ENCODE measurements around the gene RABGEF1.
"Not testable (repeated sequence)": the region's sequence is repeated elsewhere in the genome, so short reads cannot be mapped to it uniquely, and the experiment has no call there.

The RABGEF1 gene

GRCh38 chr7:66740302-66740979 lies at the start of gene RABGEF1:
Gene RABGEF1, plus strand, starts transcription at chr7:66740733. Its CDS starts 31,167 bp downstream, at chr7:66771900.
- H3K27ac Mint-ChIP-seq, result peak within 1 kb of the TSS; percentile 84
- peak; percentile 99 for DNase-seq
- H3K9me3 Mint-ChIP-seq, result peaks cover 10% of the 10 kb centered on the region
- peaks cover 50% of the 10 kb centered on the region for H3K4me1 Mint-ChIP-seq
- peak; percentile 96 for ATAC-seq
- H3K4me3 Mint-ChIP-seq, result peak within 1 kb of the TSS; percentile 94
- no peaks in the 10 kb centered on the region for H3K27me3 Mint-ChIP-seq
- H3K36me3 Mint-ChIP-seq (ENCODE audit: low read depth), result peaks cover 10% of the 10 kb centered on the region

GRCh38 chr7:66693331-66693730 lies 47.2 kb upstream of the RABGEF1 start:
- Mint-ChIP-seq H3K9me3 (no peaks in the 10 kb centered on the region), H3K4me1 (no peaks in the 10 kb centered on the region), H3K4me3 (no peak overlapping the region), H3K27ac (no peak overlapping the region), H3K27me3 (no peaks in the 10 kb centered on the region), H3K36me3 (ENCODE audit: low read depth) (peaks cover 2% of the 10 kb centered on the region)
- no peak for ATAC-seq
- no peak for DNase-seq

- no peak overlapping the region for H3K4me3 Mint-ChIP-seq
- H3K27ac Mint-ChIP-seq, result no peak overlapping the region
- H3K9me3 Mint-ChIP-seq, result no peaks in the 10 kb centered on the region
- H3K27me3 Mint-ChIP-seq, result no peaks in the 10 kb centered on the region
- no peak for DNase-seq
- H3K4me1 Mint-ChIP-seq, result no peaks in the 10 kb centered on the region
- no peak for ATAC-seq
- H3K36me3 Mint-ChIP-seq (ENCODE audit: low read depth), result no peaks in the 10 kb centered on the region
These were observed 46.2 kb upstream of the RABGEF1 start for GRCh38 chr7:66694286-66694685.

GRCh38 chr7:66695417-66695816 lies 45.1 kb upstream of the RABGEF1 start:
- not testable (repeated sequence) for H3K36me3 Mint-ChIP-seq (ENCODE audit: low read depth); H3K27ac Mint-ChIP-seq; H3K27me3 Mint-ChIP-seq; H3K4me3 Mint-ChIP-seq; DNase-seq; H3K9me3 Mint-ChIP-seq; H3K4me1 Mint-ChIP-seq; ATAC-seq

- not testable (repeated sequence) for H3K4me1 Mint-ChIP-seq; H3K36me3 Mint-ChIP-seq (ENCODE audit: low read depth); H3K27ac Mint-ChIP-seq; H3K27me3 Mint-ChIP-seq; DNase-seq; ATAC-seq; H3K4me3 Mint-ChIP-seq; H3K9me3 Mint-ChIP-seq
These were observed 44.4 kb upstream of the RABGEF1 start for GRCh38 chr7:66696134-66696533.

GRCh38 chr7:66696774-66697191 lies 43.8 kb upstream of the RABGEF1 start:
- DNase-seq (no peak), ATAC-seq (no peak)
- Mint-ChIP-seq H3K27me3 (no peaks in the 10 kb centered on the region), H3K36me3 (ENCODE audit: low read depth) (no peaks in the 10 kb centered on the region), H3K27ac (no peak overlapping the region), H3K4me1 (no peaks in the 10 kb centered on the region), H3K9me3 (no peaks in the 10 kb centered on the region), H3K4me3 (no peak overlapping the region)

- Mint-ChIP-seq H3K36me3 (ENCODE audit: low read depth) (no peaks in the 10 kb centered on the region), H3K27ac (no peak overlapping the region), H3K9me3 (no peaks in the 10 kb centered on the region), H3K27me3 (no peaks in the 10 kb centered on the region), H3K4me3 (no peak overlapping the region), H3K4me1 (no peaks in the 10 kb centered on the region)
- peak; percentile 5 for ATAC-seq
- DNase-seq, result no peak
These were observed 42.8 kb upstream of the RABGEF1 start for GRCh38 chr7:66697449-66698438.

- H3K27ac Mint-ChIP-seq, result no peak overlapping the region
- DNase-seq (no peak), ATAC-seq (peak; percentile 19)
- no peaks in the 10 kb centered on the region for H3K36me3 Mint-ChIP-seq (ENCODE audit: low read depth)
- H3K27me3 Mint-ChIP-seq, result no peaks in the 10 kb centered on the region
- no peaks in the 10 kb centered on the region for H3K4me1 Mint-ChIP-seq
- H3K4me3 Mint-ChIP-seq, result no peak overlapping the region
- no peaks in the 10 kb centered on the region for H3K9me3 Mint-ChIP-seq
These were observed 41.8 kb upstream of the RABGEF1 start for GRCh38 chr7:66698652-66699205.

GRCh38 chr7:66699998-66700397 lies 40.5 kb upstream of the RABGEF1 start:
- Mint-ChIP-seq H3K4me1 (no peaks in the 10 kb centered on the region), H3K4me3 (no peak overlapping the region), H3K9me3 (no peaks in the 10 kb centered on the region), H3K27me3 (no peaks in the 10 kb centered on the region), H3K27ac (no peak overlapping the region), H3K36me3 (ENCODE audit: low read depth) (no peaks in the 10 kb centered on the region)
- ATAC-seq (no peak), DNase-seq (no peak)

- no peaks in the 10 kb centered on the region for H3K4me1 Mint-ChIP-seq
- no peak overlapping the region for H3K27ac Mint-ChIP-seq
- ATAC-seq, result no peak
- no peaks in the 10 kb centered on the region for H3K36me3 Mint-ChIP-seq (ENCODE audit: low read depth)
- H3K4me3 Mint-ChIP-seq, result no peak overlapping the region
- H3K27me3 Mint-ChIP-seq, result no peaks in the 10 kb centered on the region
- DNase-seq, result no peak
- no peaks in the 10 kb centered on the region for H3K9me3 Mint-ChIP-seq
These were observed 39.9 kb upstream of the RABGEF1 start for GRCh38 chr7:66700633-66701131.

DNA sequence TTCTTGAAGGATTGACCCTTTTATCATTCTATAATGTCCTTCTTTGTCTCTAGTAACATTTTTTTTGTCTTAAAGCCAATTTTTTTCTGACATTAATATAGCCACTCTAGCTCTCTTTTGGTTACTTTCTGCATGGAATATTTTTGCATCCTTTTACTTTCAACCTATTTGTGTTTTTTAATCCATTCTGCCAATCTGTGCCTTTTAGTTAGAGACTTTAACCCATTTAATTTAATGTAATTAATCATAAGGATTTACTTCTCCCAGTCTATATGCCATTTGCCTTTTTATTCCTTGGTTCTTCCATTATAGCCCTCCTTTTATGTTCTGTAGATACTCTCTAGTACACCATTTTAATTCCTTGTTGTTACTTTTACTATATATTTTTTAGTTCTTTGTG lies 32.7 kb upstream of the RABGEF1 start:
- DNase-seq (no peak), ATAC-seq (no peak)
- Mint-ChIP-seq H3K36me3 (ENCODE audit: low read depth) (peaks cover 11% of the 10 kb centered on the region), H3K27me3 (no peaks in the 10 kb centered on the region), H3K4me1 (no peaks in the 10 kb centered on the region), H3K9me3 (no peaks in the 10 kb centered on the region), H3K27ac (no peak overlapping the region), H3K4me3 (no peak overlapping the region)

- not testable (repeated sequence) for H3K27ac Mint-ChIP-seq, H3K4me1 Mint-ChIP-seq, DNase-seq, H3K27me3 Mint-ChIP-seq, H3K4me3 Mint-ChIP-seq, ATAC-seq
- peaks cover 30% of the 10 kb centered on the region for H3K36me3 Mint-ChIP-seq (ENCODE audit: low read depth)
- peaks cover 11% of the 10 kb centered on the region for H3K9me3 Mint-ChIP-seq
These were observed 29.8 kb upstream of the RABGEF1 start for GRCh38 chr7:66710752-66711151.

GRCh38 chr7:66713687-66714086 lies 26.8 kb upstream of the RABGEF1 start:
- Mint-ChIP-seq H3K27ac (no peak overlapping the region), H3K27me3 (no peaks in the 10 kb centered on the region), H3K4me3 (no peak overlapping the region), H3K9me3 (peaks cover 11% of the 10 kb centered on the region), H3K4me1 (no peaks in the 10 kb centered on the region), H3K36me3 (ENCODE audit: low read depth) (peaks cover 22% of the 10 kb centered on the region)
- ATAC-seq (no peak), DNase-seq (no peak)

DNA sequence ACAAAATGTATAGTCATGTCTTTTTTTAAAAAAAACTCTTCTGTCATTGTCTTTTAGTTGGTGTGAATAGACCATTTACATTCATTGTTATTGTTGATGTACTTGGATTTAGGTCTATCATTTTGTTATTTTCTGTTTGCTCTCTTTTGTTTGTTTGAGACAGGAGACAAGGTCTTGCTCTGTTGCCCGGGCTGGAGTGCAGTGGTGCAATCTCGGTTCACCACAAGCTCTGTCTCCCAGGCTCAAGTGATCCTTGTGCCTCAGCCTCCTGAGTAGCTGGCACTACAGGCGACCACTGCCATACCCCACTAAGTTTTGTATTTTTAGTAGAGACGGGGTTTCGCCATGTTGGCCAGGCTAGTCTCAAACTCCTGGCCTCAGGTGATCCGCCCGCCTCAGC lies 23.9 kb upstream of the RABGEF1 start:
- ATAC-seq, H3K27ac Mint-ChIP-seq, H3K27me3 Mint-ChIP-seq, H3K4me1 Mint-ChIP-seq, DNase-seq, H3K4me3 Mint-ChIP-seq: not testable (repeated sequence)
- H3K9me3 Mint-ChIP-seq, result peaks cover 11% of the 10 kb centered on the region
- H3K36me3 Mint-ChIP-seq (ENCODE audit: low read depth), result peaks cover 23% of the 10 kb centered on the region
